ENCODE measurements around the gene LIF. TPM values are rescaled to one million over a fixed set of nuclear protein-coding genes. Genes with fewer than 3 reads are reported as not detected.

The LIF gene
- total RNA-seq, 1 donor from 2014 or later, result 0.26 TPM

DNA sequence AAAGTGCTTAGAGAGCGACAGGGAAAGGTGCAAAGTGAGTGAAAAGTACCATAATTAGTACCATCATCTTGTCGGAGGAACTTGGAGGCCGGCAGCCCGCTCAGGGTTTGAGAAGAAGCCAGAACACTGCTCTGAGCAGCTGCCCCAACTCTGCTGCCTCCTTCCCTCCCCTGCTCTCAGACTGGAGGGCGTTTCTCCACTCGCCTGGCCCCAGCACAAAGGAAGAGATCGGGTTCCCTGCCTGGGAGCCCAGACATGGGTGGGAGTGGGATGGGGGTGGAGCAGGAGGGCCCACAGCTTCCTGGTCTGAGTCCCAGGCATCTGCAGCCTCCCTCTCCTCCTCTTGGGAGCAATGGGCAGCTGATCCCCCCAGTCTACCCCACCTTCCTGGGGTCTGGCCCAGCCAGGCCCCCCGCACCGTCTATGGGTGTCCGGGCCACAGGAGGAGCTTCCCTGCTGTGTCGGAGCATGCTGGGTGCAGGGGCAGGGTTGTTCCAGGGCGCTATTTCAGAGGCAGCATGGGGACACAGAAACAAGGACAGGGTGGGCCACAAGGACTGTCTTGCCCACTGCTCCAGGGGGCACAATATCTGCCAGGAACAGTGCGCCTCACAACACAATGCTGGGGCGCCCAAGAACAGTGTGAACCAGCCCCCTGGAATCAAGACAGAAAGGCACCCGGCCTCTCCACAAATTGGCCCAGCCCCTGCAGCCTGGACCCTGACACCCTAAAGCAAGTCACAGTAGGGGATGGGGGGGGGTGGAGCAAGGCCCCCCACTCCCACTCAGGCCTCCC lies 4.8 kb downstream of the LIF start:
- no peaks in the 10 kb centered on the region for H3K27me3 ChIP-seq (ENCODE audit: control insufficient read depth, insufficient read depth, low read length)
- H3K4me3 ChIP-seq (ENCODE audit: low read depth, low read length), result no peak overlapping the region
- DNase-seq (ENCODE audit: low read depth), result no peak
- no peaks in the 10 kb centered on the region for H3K36me3 ChIP-seq (ENCODE audit: control insufficient read depth, insufficient read depth, low read length)
- no peak for FAIRE-seq
- no peak for TF ChIP-seq CTCF (IDR thresholded peaks at IDR 0.05; ENCODE audit: insufficient read depth, low read length, severe bottlenecking)

GRCh38 chr22:30240541-30241417 lies 5.8 kb downstream of the LIF start:
- no peak for FAIRE-seq
- no peak overlapping the region for H3K4me3 ChIP-seq (ENCODE audit: low read depth, low read length)
- no peaks in the 10 kb centered on the region for H3K27me3 ChIP-seq (ENCODE audit: control insufficient read depth, insufficient read depth, low read length)
- no peak for DNase-seq (ENCODE audit: low read depth)
- H3K36me3 ChIP-seq (ENCODE audit: control insufficient read depth, insufficient read depth, low read length), result no peaks in the 10 kb centered on the region
- TF ChIP-seq CTCF (IDR thresholded peaks at IDR 0.05; ENCODE audit: insufficient read depth, low read length, severe bottlenecking), result no peak

- FAIRE-seq, result no peak
- Histone ChIP-seq H3K4me3 (ENCODE audit: low read depth, low read length) (no peak overlapping the region), H3K27me3 (ENCODE audit: control insufficient read depth, insufficient read depth, low read length) (no peaks in the 10 kb centered on the region), H3K36me3 (ENCODE audit: control insufficient read depth, insufficient read depth, low read length) (no peaks in the 10 kb centered on the region)
- no peak for DNase-seq (ENCODE audit: low read depth)
- no peak for TF ChIP-seq CTCF (IDR thresholded peaks at IDR 0.05; ENCODE audit: insufficient read depth, low read length, severe bottlenecking)
These were observed 6.8 kb downstream of the LIF start for GRCh38 chr22:30239488-30240405.

DNA sequence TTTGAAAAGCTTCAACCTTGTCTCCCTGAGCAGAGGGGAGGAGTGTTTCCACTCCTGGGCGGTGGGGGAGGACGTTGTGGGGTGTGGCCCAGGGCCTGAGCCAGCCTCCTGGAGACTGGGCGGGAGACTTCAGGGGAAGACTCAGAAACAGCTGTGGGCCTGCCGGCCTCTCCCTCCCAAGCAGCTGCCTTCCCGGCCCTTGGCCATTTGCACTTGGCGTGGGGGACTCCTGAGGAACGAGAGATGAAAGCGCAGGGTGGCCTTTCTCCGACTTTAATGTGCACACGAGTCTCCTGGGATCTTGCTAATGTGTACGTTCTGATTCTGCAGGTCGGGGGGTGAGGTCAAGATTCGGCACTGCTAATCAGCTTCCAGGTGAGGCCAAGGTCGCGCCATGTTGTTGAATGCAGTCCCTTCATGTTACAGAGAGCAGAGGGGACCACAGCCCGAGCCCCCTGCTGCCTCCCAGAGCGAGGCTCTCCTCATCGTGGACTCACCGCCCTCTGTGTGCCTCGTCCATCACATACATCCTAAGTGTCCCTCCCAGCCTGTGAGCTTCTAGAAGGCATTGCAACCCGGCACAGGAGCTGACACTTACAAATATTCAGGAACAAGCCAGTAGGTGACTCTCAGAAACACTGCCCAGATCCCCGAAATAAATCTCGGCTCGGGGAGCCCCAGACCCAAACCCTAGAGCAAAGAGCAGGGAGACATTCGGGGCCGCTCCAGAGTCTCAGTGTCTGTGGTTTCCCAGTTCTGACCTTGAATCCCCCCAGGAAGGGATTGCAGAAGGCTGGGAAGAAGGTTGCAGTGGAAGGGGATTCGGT lies 7.7 kb downstream of the LIF start:
- DNase-seq (ENCODE audit: low read depth), result no peak
- Histone ChIP-seq H3K4me3 (ENCODE audit: low read depth, low read length) (no peak overlapping the region), H3K27me3 (ENCODE audit: control insufficient read depth, insufficient read depth, low read length) (no peaks in the 10 kb centered on the region), H3K36me3 (ENCODE audit: control insufficient read depth, insufficient read depth, low read length) (no peaks in the 10 kb centered on the region)
- no peak for FAIRE-seq
- TF ChIP-seq CTCF (IDR thresholded peaks at IDR 0.05; ENCODE audit: insufficient read depth, low read length, severe bottlenecking), result no peak

DNA sequence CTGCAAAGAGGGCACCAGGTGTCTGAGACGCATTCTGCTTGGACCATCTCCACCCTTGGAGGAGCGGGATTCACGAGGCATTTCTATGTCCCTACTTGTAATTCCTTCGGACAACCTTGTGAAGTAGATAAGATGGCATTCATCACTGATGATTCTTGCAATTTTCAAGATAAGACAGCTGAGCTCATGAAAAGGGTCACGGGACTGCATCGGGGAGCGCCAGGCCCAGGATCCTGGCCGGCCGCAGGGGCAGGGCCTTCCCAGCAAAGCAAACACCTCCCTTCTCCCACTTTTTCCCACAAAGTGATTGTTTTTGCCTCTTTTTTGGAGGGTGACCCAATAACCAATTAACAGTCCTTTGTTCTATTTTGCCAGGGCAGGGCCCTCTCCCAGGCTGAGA lies 8.4 kb downstream of the LIF start:
- no peak for TF ChIP-seq CTCF (IDR thresholded peaks at IDR 0.05; ENCODE audit: insufficient read depth, low read length, severe bottlenecking)
- FAIRE-seq (no peak), DNase-seq (ENCODE audit: low read depth) (no peak)

More for the DNA sequence above, 8.4 kb downstream of the LIF start:
- Histone ChIP-seq H3K4me3 (ENCODE audit: low read depth, low read length) (no peak overlapping the region), H3K36me3 (ENCODE audit: control insufficient read depth, insufficient read depth, low read length) (no peaks in the 10 kb centered on the region), H3K27me3 (ENCODE audit: control insufficient read depth, insufficient read depth, low read length) (no peaks in the 10 kb centered on the region)
